ENCODE measurements around the gene LAMA4.

Gene LAMA4

GRCh38 chr6:112275365-112275764, 21.0 kb upstream of the LAMA4 start:
- DNase-seq, result no peak

GRCh38 chr6:112274774-112275173, 20.4 kb upstream of the LAMA4 start:
- DNase-seq, result no peak

GRCh38 chr6:112272799-112273198, 18.4 kb upstream of the LAMA4 start:
- no peak for DNase-seq

- no peak for DNase-seq
These were observed 16.4 kb upstream of the LAMA4 start for GRCh38 chr6:112270756-112271155.

GRCh38 chr6:112269979-112270566, 15.7 kb upstream of the LAMA4 start:
- DNase-seq, result no peak

- no peak for DNase-seq
These were observed 14.7 kb upstream of the LAMA4 start for GRCh38 chr6:112269114-112269513.

GRCh38 chr6:112268654-112269053, 14.3 kb upstream of the LAMA4 start:
- no peak for DNase-seq

- DNase-seq, result no peak
These were observed 13.7 kb upstream of the LAMA4 start for GRCh38 chr6:112268019-112268418.

- no peak for DNase-seq
These were observed 12.0 kb upstream of the LAMA4 start for GRCh38 chr6:112266331-112266730.

- DNase-seq, result no peak
These were observed 4.9 kb upstream of the LAMA4 start for GRCh38 chr6:112259337-112259675.

GRCh38 chr6:112258642-112259336, 4.4 kb upstream of the LAMA4 start:
- DNase-seq, result no peak

- no peak for DNase-seq
These were observed 3.0 kb upstream of the LAMA4 start for GRCh38 chr6:112257178-112257855.

GRCh38 chr6:112254921-112255320, 554 bp upstream of the LAMA4 start:
- DNase-seq, result no peak

- peak in 1 of 2 experiments; percentile 2 for DNase-seq
These were observed 898 bp downstream of the LAMA4 start for GRCh38 chr6:112253498-112253840.

- DNase-seq, result no peak
These were observed 1.5 kb downstream of the LAMA4 start for GRCh38 chr6:112252571-112253497.

- DNase-seq, result no peak
These were observed 3.0 kb downstream of the LAMA4 start for GRCh38 chr6:112251171-112251875.

- DNase-seq, result no peak
These were observed 4.9 kb downstream of the LAMA4 start for GRCh38 chr6:112249489-112249888.

GRCh38 chr6:112247275-112247674, 7.1 kb downstream of the LAMA4 start:
- DNase-seq, result no peak

- DNase-seq, result no peak
These were observed 8.7 kb downstream of the LAMA4 start for GRCh38 chr6:112245511-112246203.

- no peak for DNase-seq
These were observed 10.2 kb downstream of the LAMA4 start for GRCh38 chr6:112243861-112244827.

All from NCI-H2081 (cell line).